H1 (cell line): ENCODE results near the gene TOMM7. TPM values are rescaled to one million over a fixed set of nuclear protein-coding genes. Genes with fewer than 3 reads are reported as not detected.

Experiments
- CTCF ChIA-PET: fragments of 300-600 bp; sonication (Branson Sonifier 250); formaldehyde crosslinking; loops from one replicate; lab custom pipeline; 2021; ENCODE audit not compliant: partially characterized antibody; lab: Charles Lee
- POLR2A ChIA-PET: fragments of 300-600 bp; sonication (Branson Sonifier 250); formaldehyde crosslinking; loops from one replicate; lab custom pipeline; 2021; ENCODE audit warnings: inconsistent platforms; ENCODE audit not compliant: partially characterized antibody; lab: Charles Lee
- DNase-seq, 2 experiments: peaks; one replicate each; pipeline versions ENCODE4 v3.0.0 to v3.0.0-alpha.2; 2010 to 2022; ENCODE audit warnings: low spot score in 2 of 2, low read depth in 1 of 2, mixed read lengths in 1 of 2
- FAIRE-seq: peaks from 2 replicates; lab custom pipeline; 2011; peaks lifted over from hg19 to GRCh38; lab: Jason Lieb, UNC
- H2AFZ ChIP-seq: 2 replicates; pipeline ENCODE4 v1.8.1; 2012; ENCODE audit warnings: low read length, inconsistent platforms
- H2AK5ac ChIP-seq: 2 replicates; pipeline ENCODE4 v1.6.1; 2013; ENCODE audit warnings: low read depth, low read length
- H2BK120ac ChIP-seq: replicated peaks from 2 replicates; pipeline ENCODE3; 2013; ENCODE audit warnings: low read depth, low read length, inconsistent platforms
- H2BK12ac ChIP-seq: 2 replicates; pipeline ENCODE4 v1.6.1; 2013; ENCODE audit warnings: low read depth, low read length
- H2BK15ac ChIP-seq: 2 replicates; pipeline ENCODE4 v1.6.1; 2013; ENCODE audit warnings: low read length
- H2BK20ac ChIP-seq: 2 replicates; pipeline ENCODE4 v1.6.1; 2013; ENCODE audit warnings: low read length
- H2BK5ac ChIP-seq: 2 replicates; pipeline ENCODE4 v1.6.1; 2013; ENCODE audit warnings: low read depth, low read length
- H3K14ac ChIP-seq: 2 replicates; pipeline ENCODE4 v1.6.1; 2013; ENCODE audit warnings: inconsistent platforms; ENCODE audit not compliant: insufficient read length
- H3K18ac ChIP-seq: 2 replicates; pipeline ENCODE4 v1.6.1; 2013; ENCODE audit warnings: low read length; ENCODE audit errors: extremely low read depth
- H3K23ac ChIP-seq: 2 replicates; pipeline ENCODE4 v1.6.1; 2013; ENCODE audit warnings: inconsistent platforms; ENCODE audit not compliant: insufficient read length
- H3K23me2 ChIP-seq: 2 replicates; pipeline ENCODE4 v1.6.1; 2013; ENCODE audit warnings: low read depth, low read length
- H3K27ac ChIP-seq: 2 replicates; pipeline ENCODE4 v1.6.1; 2011; ENCODE audit warnings: low read depth, low read length, inconsistent platforms
- H3K27me3 ChIP-seq, 4 experiments: replicated peaks in 1 of 4; 1 replicate in 1 of 4; 2 replicates in 3 of 4; pipeline versions ENCODE4 v1.6.1 to v1.8.1; 2011 to 2013; ENCODE audit warnings: low read length in 3 of 4, mild to moderate bottlenecking in 3 of 4, inconsistent platforms in 2 of 4, mixed read lengths in 2 of 4, moderate library complexity in 1 of 4; ENCODE audit not compliant: control insufficient read depth in 3 of 4, insufficient read depth in 3 of 4; ENCODE audit errors: extremely low read depth in 1 of 4
- H3K36me3 ChIP-seq, 4 experiments: 2 replicates each; pipeline versions ENCODE4 v1.6.1 to v1.8.1; 2011 to 2013; ENCODE audit warnings: mild to moderate bottlenecking in 4 of 4, low read length in 3 of 4, moderate library complexity in 2 of 4, control low read depth in 1 of 4, inconsistent platforms in 1 of 4; ENCODE audit not compliant: insufficient read depth in 4 of 4, control insufficient read depth in 2 of 4
- H3K4ac ChIP-seq: replicated peaks from 2 replicates; pipeline ENCODE3; 2013; ENCODE audit warnings: low read length, low read depth, mixed read lengths, inconsistent platforms; ENCODE audit not compliant: insufficient read length
- H3K4me1 ChIP-seq, 4 experiments: replicated peaks in 1 of 4; 1 replicate in 1 of 4; 2 replicates in 3 of 4; pipeline versions ENCODE4 v1.6.1 to v1.8.1; 2011 to 2013; ENCODE audit warnings: low read length in 3 of 4, inconsistent platforms in 2 of 4, mixed read lengths in 1 of 4; ENCODE audit not compliant: insufficient read depth in 4 of 4, control insufficient read depth in 3 of 4
- H3K4me2 ChIP-seq, 2 experiments: 2 replicates each; pipeline versions ENCODE4 v1.6.1 to v1.8.1; 2011 to 2013; ENCODE audit warnings: low read depth in 2 of 2, low read length in 2 of 2, control low read depth in 1 of 2, inconsistent platforms in 1 of 2, mild to moderate bottlenecking in 1 of 2; ENCODE audit not compliant: insufficient read depth in 1 of 2
- H3K4me3 ChIP-seq, 4 experiments: fragments of 200-600, 300-600 bp in 1 of 4; sonication (generic), shearing (Covaris generic), sonication (Bioruptor Twin) in 1 of 4; 2 replicates each; pipeline versions ENCODE4 v1.5.1 to v1.8.1; 2011 to 2016; ENCODE audit warnings: low read length in 4 of 4, low read depth in 3 of 4, control low read depth in 2 of 4, inconsistent platforms in 2 of 4, mild to moderate bottlenecking in 2 of 4, mixed read lengths in 1 of 4, moderate library complexity in 1 of 4; ENCODE audit not compliant: insufficient read depth in 2 of 4; ENCODE audit errors: extremely low read depth in 1 of 4
- H3K56ac ChIP-seq: replicated peaks from 2 replicates; pipeline ENCODE3; 2013; ENCODE audit warnings: low read depth, mild to moderate bottlenecking, mixed read lengths, low read length, inconsistent platforms; ENCODE audit not compliant: insufficient read length
- H3K79me1 ChIP-seq: 2 replicates; pipeline ENCODE4 v1.6.1; 2013; ENCODE audit warnings: low read depth, low read length, control low read depth
- H3K79me2 ChIP-seq, 2 experiments: 2 replicates each; pipeline versions ENCODE4 v1.6.1 to v1.8.1; 2012 to 2013; ENCODE audit warnings: low read length in 2 of 2, mild to moderate bottlenecking in 2 of 2, inconsistent platforms in 1 of 2; ENCODE audit not compliant: insufficient read depth in 2 of 2, control insufficient read depth in 1 of 2
- H3K9ac ChIP-seq, 4 experiments: replicated peaks in 1 of 4; 1 replicate in 1 of 4; 2 replicates in 3 of 4; pipeline versions ENCODE4 v1.6.1 to v1.8.1; 2011 to 2013; ENCODE audit warnings: low read depth in 3 of 4, low read length in 3 of 4, control low read depth in 2 of 4, mild to moderate bottlenecking in 2 of 4, moderate library complexity in 2 of 4, inconsistent platforms in 1 of 4; ENCODE audit errors: extremely low read depth in 1 of 4
- H3K9me3 ChIP-seq, 2 experiments: 2 replicates each; pipeline versions ENCODE4 v1.6.1 to v1.8.1; 2012 to 2013; ENCODE audit warnings: mild to moderate bottlenecking in 2 of 2, moderate library complexity in 2 of 2, control low read depth in 1 of 2, inconsistent platforms in 1 of 2, low read depth in 1 of 2, low read length in 1 of 2, mixed read lengths in 1 of 2; ENCODE audit not compliant: insufficient read depth in 2 of 2
- H4K20me1 ChIP-seq, 2 experiments: replicated peaks in 1 of 2; 2 replicates each; pipeline versions ENCODE3 to v1.8.1; 2011 to 2013; ENCODE audit warnings: inconsistent platforms in 2 of 2, low read length in 2 of 2, mild to moderate bottlenecking in 1 of 2; ENCODE audit not compliant: insufficient read depth in 2 of 2, control insufficient read depth in 1 of 2
- H4K5ac ChIP-seq: 2 replicates; pipeline ENCODE4 v1.6.1; 2013; ENCODE audit warnings: low read length, low read depth, mixed read lengths, inconsistent platforms; ENCODE audit not compliant: insufficient read length
- H4K8ac ChIP-seq: 2 replicates; pipeline ENCODE4 v1.8.0; 2013; ENCODE audit warnings: mild to moderate bottlenecking, moderate library complexity, low read length, inconsistent platforms; ENCODE audit not compliant: insufficient read depth; ENCODE audit errors: extremely low read depth
- H4K91ac ChIP-seq: replicated peaks from 2 replicates; pipeline ENCODE3; 2013; ENCODE audit warnings: low read length, mixed read lengths, inconsistent platforms; ENCODE audit not compliant: insufficient read length
- ASH2L ChIP-seq: fragments of 200-600, 300-600 bp; sonication (generic); IDR thresholded peaks from one replicate; pipeline ENCODE4 v1.7.1; 2017; ENCODE audit warnings: low read length
- CHD2 ChIP-seq: IDR thresholded peaks from 2 replicates; pipeline ENCODE4 v1.6.1; 2012; ENCODE audit warnings: low read length, improper control_type of control experiment
- CTCF ChIP-seq, 3 experiments: IDR thresholded peaks; 1 replicate in 2 of 3; 2 replicates in 1 of 3; pipeline versions ENCODE4 v1.5.1 to v1.6.1; 2011; ENCODE audit warnings: low read length in 3 of 3, mild to moderate bottlenecking in 3 of 3, inconsistent platforms in 2 of 3, low read depth in 1 of 3, moderate library complexity in 1 of 3; ENCODE audit not compliant: insufficient read depth in 1 of 3; ENCODE audit errors: control extremely low read depth in 1 of 3
- FOSL1 ChIP-seq: IDR thresholded peaks from 2 replicates; pipeline ENCODE4 v1.6.1; 2011; ENCODE audit warnings: mild to moderate bottlenecking, low read depth, low read length, moderate library complexity; ENCODE audit not compliant: insufficient read depth
- GABPA ChIP-seq: IDR thresholded peaks from 2 replicates; pipeline ENCODE4 v1.6.1; 2011; ENCODE audit warnings: mild to moderate bottlenecking, low read length, moderate library complexity, borderline replicate concordance; ENCODE audit not compliant: insufficient read depth
- JUND ChIP-seq: IDR thresholded peaks from 2 replicates; pipeline ENCODE4 v1.6.1; 2011; ENCODE audit warnings: mild to moderate bottlenecking, improper control_type of control experiment, low read length
- KDM1A ChIP-seq: fragments of 200-600, 300-600 bp; sonication (generic); IDR thresholded peaks from 2 replicates; pipeline ENCODE4 v1.7.1; 2016; ENCODE audit warnings: mild to moderate bottlenecking, low read length, borderline replicate concordance
- NANOG ChIP-seq: IDR thresholded peaks from 2 replicates; pipeline ENCODE4 v1.6.1; 2011; ENCODE audit warnings: low read length, low read depth, mild to moderate bottlenecking, inconsistent platforms; ENCODE audit not compliant: insufficient read depth, poor library complexity, severe bottlenecking
- PHF8 ChIP-seq: fragments of 200-600 bp; sonication (generic); conservative IDR thresholded peaks from 2 replicates; pipeline ENCODE4 v1.7.1; 2012; ENCODE audit warnings: low read depth, mild to moderate bottlenecking, inconsistent platforms, low read length, moderate library complexity
- SAP30 ChIP-seq: fragments of 300-600 bp; sonication (generic); IDR thresholded peaks from 2 replicates; pipeline ENCODE4 v1.7.1; 2012; ENCODE audit warnings: low read length, moderate library complexity, mild to moderate bottlenecking, inconsistent platforms; ENCODE audit not compliant: insufficient read depth, insufficient replicate concordance
- SP1 ChIP-seq: IDR thresholded peaks from 2 replicates; pipeline ENCODE4 v1.6.1; 2011; ENCODE audit warnings: low read depth, low read length
- WGBS, 2 experiments: shearing (Covaris generic) in 1 of 2; methylation state at CpG; one replicate each; pipeline versions ENCODE4 v1.1.6 to v1.1.7; 2013 to 2015; ENCODE audit warnings: low lambda C conversion rate in 2 of 2, mixed read lengths in 2 of 2, inconsistent platforms in 1 of 2, low coverage in 1 of 2, missing lambda C conversion rate in 1 of 2; ENCODE audit not compliant: insufficient replicate concordance in 2 of 2, insufficient coverage in 1 of 2, insufficient read length in 1 of 2; ENCODE audit errors: extremely low coverage in 1 of 2, missing lambda C conversion rate in 1 of 2; 5-methylcytosine and 5-hydroxymethylcytosine counted together
- polyA plus RNA-seq, 7 experiments: library from polyadenylated mRNA; depleted of rRNA in 3 of 7; stranded (reverse) in 5 of 7; unstranded in 2 of 7; fragments of >200 nt in 5 of 7; fragments of 200-250 nt in 2 of 7; gene quantifications; 1 replicate in 5 of 7; 2 replicates in 1 of 7; 4 replicates in 1 of 7; pipeline versions ENCODE4 v1.2.1 to v1.2.3, GENCODE V29; 2011 to 2013; ENCODE audit warnings: missing spikeins in 2 of 7, mixed read lengths in 2 of 7
- total RNA-seq: library from RNA; stranded (reverse); fragmentation: NEBNext Ultra II Directional; extraction: Animal tissue kit (Norgen Biotek cat#: 25700); gene quantifications from 2 replicates; pipeline ENCODE4 v1.2.1, GENCODE V29; 2021

Gene TOMM7
- total and polyA plus RNA-seq, 2 of the 8 experiments (the other 6 are each of a cell fraction or from before 2014, with no cell fraction given) = 389 to 508 TPM

GRCh38 chr7:22824760-22825159 lies 2.1 kb upstream of the TOMM7 start:
- 89% methylated on average over 2 of the region's 2 CpGs; no CpG with 5 or more reads in 1 of the 2 experiments for WGBS, 2 experiments
- POLR2A ChIA-PET = interaction anchor here (1.2 to 4.8 kb wide), 4 partner anchors 14 to 35 kb away, joined by 3 to 42 read pairs (median 3); no protein-coding TSS in a partner anchor
- FAIRE-seq = no peak
- TF ChIP-seq KDM1A (no peak), CHD2 (no peak), SAP30 (no peak), GABPA (no peak), SP1 (no peak), CTCF (IDR thresholded peaks at IDR 0.05; ENCODE audit: control extremely low read depth in 1 of 3, insufficient read depth in 1 of 3, low read depth in 1 of 3, low read length in 3 of 3) (no peak), FOSL1 (no peak), JUND (no peak), PHF8 (no peak), ASH2L (no peak), NANOG (no peak)

More at GRCh38 chr7:22824760-22825159, 2.1 kb upstream of the TOMM7 start:
- no peak overlapping the region for H4K5ac ChIP-seq
- H2BK120ac ChIP-seq = no peak overlapping the region
- H3K27ac ChIP-seq = no peak overlapping the region
- peaks cover 0 to 1% (median 0%) of the 10 kb centered on the region in 4 experiments; a peak in 1 of 8 replicates for H3K36me3 ChIP-seq
- no peak overlapping the region for H3K4me2 ChIP-seq
- H3K4ac ChIP-seq = no peak overlapping the region
- CTCF ChIA-PET = interaction anchor here (0.7 to 2.5 kb wide), 6 partner anchors 8 to 243 kb away, joined by 3 to 8 read pairs (median 3); no protein-coding TSS in a partner anchor
- H3K79me2 ChIP-seq = peaks cover 14 to 25% of the 10 kb centered on the region in 2 experiments; a peak in 3 of 4 replicates
- peaks cover 8% of the 10 kb centered on the region for H3K79me1 ChIP-seq
- H4K8ac ChIP-seq = no peak overlapping the region
- no peaks in the 10 kb centered on the region for H4K20me1 ChIP-seq
- no peak overlapping the region for H2AFZ ChIP-seq
- no peak overlapping the region for H3K56ac ChIP-seq
- no peak overlapping the region for H3K23ac ChIP-seq
- no peak overlapping the region for H2BK12ac ChIP-seq
- H2BK20ac ChIP-seq = no peak overlapping the region
- peaks cover 2% of the 10 kb centered on the region; the same call in 1 of the 2 replicates for H3K23me2 ChIP-seq
- DNase-seq = no peak
- H3K9ac ChIP-seq = no peak overlapping the region
- no peak overlapping the region for H2BK5ac ChIP-seq
- H3K18ac ChIP-seq = no peak overlapping the region
- no peaks in the 10 kb centered on the region; a peak in 1 of 7 replicates for H3K27me3 ChIP-seq
- H2AK5ac ChIP-seq = no peak overlapping the region
- H3K4me1 ChIP-seq = peaks cover 0 to 9% (median 6%) of the 10 kb centered on the region in 4 experiments; a peak in 5 of 7 replicates
- no peak overlapping the region for H3K14ac ChIP-seq
- no peak overlapping the region for H4K91ac ChIP-seq
- no peaks in the 10 kb centered on the region for H3K9me3 ChIP-seq
- no peak overlapping the region for H3K4me3 ChIP-seq
- no peak overlapping the region for H2BK15ac ChIP-seq
